Measurements from ENCODE around the gene MBLAC1.
A peak's percentile ranks its signal among the peaks of the same experiment; 100 is the strongest.

MBLAC1 gene

GRCh38 chr7:100159099-100159623, 32.4 kb downstream of the MBLAC1 start:
- Mint-ChIP-seq H3K4me3 (peak overlapping the region; percentile 79), H3K4me1 (ENCODE audit: low read depth) (peaks cover 38% of the 10 kb centered on the region), H3K9me3 (no peaks in the 10 kb centered on the region), H3K27me3 (ENCODE audit: low read depth) (no peaks in the 10 kb centered on the region), H3K36me3 (ENCODE audit: low read depth) (peaks cover 16% of the 10 kb centered on the region), H3K27ac (peak overlapping the region; percentile 77)

- Mint-ChIP-seq H3K36me3 (ENCODE audit: low read depth) (peaks cover 14% of the 10 kb centered on the region), H3K27ac (no peak overlapping the region), H3K4me1 (ENCODE audit: low read depth) (peaks cover 39% of the 10 kb centered on the region), H3K9me3 (no peaks in the 10 kb centered on the region), H3K4me3 (no peak overlapping the region), H3K27me3 (ENCODE audit: low read depth) (no peaks in the 10 kb centered on the region)
Observed at GRCh38 chr7:100160067-100160466, 33.3 kb downstream of the MBLAC1 start.

DNA sequence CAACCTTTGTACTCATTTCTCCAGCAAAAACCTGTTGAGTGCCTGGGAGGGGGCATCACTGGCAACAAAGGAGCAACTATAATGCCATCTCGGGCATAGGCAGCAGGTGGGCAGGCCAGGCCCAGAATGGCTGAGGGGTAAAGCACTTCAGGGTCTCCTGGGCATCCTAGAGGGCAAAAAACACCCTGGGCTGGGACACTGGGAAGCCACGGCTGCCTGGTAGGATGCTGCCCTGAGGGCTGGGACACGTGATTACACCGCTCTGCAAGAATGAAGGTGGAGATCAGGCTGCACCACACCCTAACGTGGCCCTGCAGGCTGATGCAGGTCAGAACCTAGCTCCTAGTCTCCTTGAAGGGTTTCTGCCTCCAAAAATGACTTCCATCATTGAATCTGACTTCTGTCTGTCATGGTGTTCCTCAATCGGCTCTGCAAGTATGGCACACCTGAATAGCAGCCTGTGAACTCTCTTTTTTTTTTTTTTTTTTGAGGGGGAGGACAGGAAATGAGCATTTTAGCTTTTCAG, 36.3 kb downstream of the MBLAC1 start:
- Mint-ChIP-seq H3K27me3 (ENCODE audit: low read depth) (peaks cover 8% of the 10 kb centered on the region), H3K27ac (peak overlapping the region; percentile 26), H3K4me3 (peak overlapping the region; percentile 45), H3K4me1 (ENCODE audit: low read depth) (peaks cover 52% of the 10 kb centered on the region), H3K36me3 (ENCODE audit: low read depth) (no peaks in the 10 kb centered on the region), H3K9me3 (no peaks in the 10 kb centered on the region)

- Mint-ChIP-seq H3K27me3 (ENCODE audit: low read depth) (peaks cover 16% of the 10 kb centered on the region), H3K36me3 (ENCODE audit: low read depth) (no peaks in the 10 kb centered on the region), H3K4me3 (no peak overlapping the region), H3K4me1 (ENCODE audit: low read depth) (peaks cover 58% of the 10 kb centered on the region), H3K9me3 (no peaks in the 10 kb centered on the region), H3K27ac (no peak overlapping the region)
Observed at GRCh38 chr7:100163871-100164270, 37.1 kb downstream of the MBLAC1 start.

DNA sequence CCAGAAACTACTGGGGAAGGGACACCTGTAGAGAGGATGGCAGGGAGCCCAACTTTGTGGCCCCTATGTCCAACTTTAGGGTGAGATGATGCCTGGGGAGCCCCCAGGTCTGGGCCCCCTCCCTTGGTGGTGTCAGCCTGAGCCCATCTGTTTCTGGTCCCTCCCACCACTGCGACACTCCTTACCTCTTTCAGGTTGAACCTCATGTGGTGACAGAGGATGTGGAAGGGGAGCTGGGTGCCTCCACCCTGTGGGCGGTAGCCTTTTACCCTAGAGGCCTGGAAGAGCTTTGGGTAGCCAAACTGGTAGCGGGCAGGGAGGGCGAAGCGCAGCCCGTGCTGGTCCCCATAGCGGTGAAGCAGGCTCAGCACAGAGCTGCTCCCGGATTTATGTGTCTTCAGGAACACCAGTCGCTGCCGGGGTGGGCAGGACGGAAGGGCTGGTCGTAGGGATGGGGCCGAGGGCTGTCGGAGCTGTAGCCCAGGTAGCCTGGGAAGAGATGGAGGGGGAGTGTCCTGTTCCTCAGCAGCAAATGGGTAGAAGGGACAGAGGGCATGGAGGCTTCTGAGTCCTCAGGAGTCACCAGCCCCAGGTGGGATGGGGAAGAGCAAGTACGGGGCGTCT, 39.7 kb downstream of the MBLAC1 start:
- peaks cover 71% of the 10 kb centered on the region for H3K4me1 Mint-ChIP-seq (ENCODE audit: low read depth)
- H3K27me3 Mint-ChIP-seq (ENCODE audit: low read depth): peaks cover 26% of the 10 kb centered on the region
- peaks cover 3% of the 10 kb centered on the region for H3K36me3 Mint-ChIP-seq (ENCODE audit: low read depth)
- H3K9me3 Mint-ChIP-seq: no peaks in the 10 kb centered on the region
- peak overlapping the region; percentile 64 for H3K4me3 Mint-ChIP-seq
- H3K27ac Mint-ChIP-seq: peak overlapping the region; percentile 66

DNA sequence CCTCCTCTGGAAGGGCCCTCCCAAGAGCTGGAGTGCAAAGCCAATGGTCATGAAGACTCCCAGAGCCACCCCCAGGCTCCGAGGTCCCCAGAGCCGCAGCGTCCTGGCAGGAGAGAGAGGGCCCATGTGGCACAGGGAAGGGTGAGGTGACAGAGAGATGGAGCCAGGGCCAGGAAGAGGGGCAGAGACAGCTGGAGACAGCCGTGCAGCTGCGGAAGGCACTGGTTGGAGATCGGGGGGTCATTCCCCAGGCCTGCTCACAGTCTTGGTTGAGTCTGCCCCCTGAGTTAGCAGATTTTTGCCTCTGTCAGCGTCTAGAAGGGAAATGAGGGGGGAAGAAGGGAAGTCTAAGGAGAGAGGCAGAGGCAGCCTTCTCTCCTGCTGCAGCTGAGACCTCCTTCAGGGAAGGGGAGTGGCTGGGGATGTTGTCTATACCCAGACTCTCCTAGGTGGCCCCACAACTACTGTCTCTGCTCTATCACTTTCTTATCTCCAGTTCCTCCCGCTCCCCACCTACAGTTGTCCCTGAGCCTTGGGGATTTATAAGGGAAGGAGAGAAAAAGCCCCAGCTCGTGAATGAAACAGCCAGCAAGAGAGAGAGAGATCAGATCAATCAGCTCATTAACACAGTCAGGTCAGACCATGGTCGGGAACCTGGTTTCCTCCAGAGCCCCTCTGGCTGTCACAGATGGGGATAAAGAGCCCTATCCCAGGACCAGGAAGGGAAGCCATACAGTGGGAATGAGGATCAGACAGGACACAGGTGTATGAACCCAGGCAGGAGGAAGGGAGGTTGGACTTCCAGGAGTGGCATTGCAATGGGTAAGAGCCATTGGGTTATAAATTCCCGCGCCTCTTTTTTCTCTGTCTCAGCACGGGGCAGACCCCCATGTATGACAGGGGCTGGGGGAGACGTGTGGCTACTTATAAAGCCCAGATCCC, 40.5 kb downstream of the MBLAC1 start:
- Mint-ChIP-seq H3K27me3 (ENCODE audit: low read depth) (peaks cover 30% of the 10 kb centered on the region), H3K4me3 (peak overlapping the region; percentile 64), H3K9me3 (no peaks in the 10 kb centered on the region), H3K4me1 (ENCODE audit: low read depth) (peaks cover 71% of the 10 kb centered on the region), H3K27ac (peak overlapping the region; percentile 26), H3K36me3 (ENCODE audit: low read depth) (peaks cover 3% of the 10 kb centered on the region)

DNA sequence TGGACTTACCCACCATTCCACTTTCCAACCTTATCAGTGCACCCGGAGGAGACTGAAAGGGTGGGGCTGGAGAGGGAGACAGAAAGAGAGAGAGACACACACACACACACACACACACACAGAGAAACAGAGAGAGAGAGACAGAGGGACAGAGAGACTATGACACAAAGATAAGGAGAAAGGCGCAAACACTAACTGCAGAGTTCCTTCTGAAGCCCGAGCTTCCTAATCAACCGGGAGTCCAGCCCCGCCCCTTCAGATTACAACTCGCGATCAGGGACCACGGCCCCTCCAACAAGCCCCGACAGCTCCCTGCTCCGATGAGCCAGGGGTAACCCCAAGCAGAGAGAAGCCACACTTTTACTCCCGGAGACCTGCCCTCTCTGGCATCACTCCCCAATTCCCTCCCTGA, 41.2 kb downstream of the MBLAC1 start:
- peak overlapping the region; percentile 36 for H3K27ac Mint-ChIP-seq

GRCh38 chr7:100169147-100169850, 42.5 kb downstream of the MBLAC1 start:
- peaks cover 3% of the 10 kb centered on the region for H3K36me3 Mint-ChIP-seq (ENCODE audit: low read depth)
- peak overlapping the region; percentile 53 for H3K27ac Mint-ChIP-seq
- peaks cover 30% of the 10 kb centered on the region for H3K27me3 Mint-ChIP-seq (ENCODE audit: low read depth)
- H3K4me3 Mint-ChIP-seq: peak overlapping the region; percentile 64
- no peaks in the 10 kb centered on the region for H3K9me3 Mint-ChIP-seq
- peaks cover 53% of the 10 kb centered on the region for H3K4me1 Mint-ChIP-seq (ENCODE audit: low read depth)

More for the DNA sequence above, 41.2 kb downstream of the MBLAC1 start:
- Mint-ChIP-seq H3K4me3 (peak overlapping the region; percentile 64), H3K9me3 (no peaks in the 10 kb centered on the region), H3K36me3 (ENCODE audit: low read depth) (peaks cover 3% of the 10 kb centered on the region), H3K27me3 (ENCODE audit: low read depth) (peaks cover 30% of the 10 kb centered on the region), H3K4me1 (ENCODE audit: low read depth) (peaks cover 67% of the 10 kb centered on the region)

DNA sequence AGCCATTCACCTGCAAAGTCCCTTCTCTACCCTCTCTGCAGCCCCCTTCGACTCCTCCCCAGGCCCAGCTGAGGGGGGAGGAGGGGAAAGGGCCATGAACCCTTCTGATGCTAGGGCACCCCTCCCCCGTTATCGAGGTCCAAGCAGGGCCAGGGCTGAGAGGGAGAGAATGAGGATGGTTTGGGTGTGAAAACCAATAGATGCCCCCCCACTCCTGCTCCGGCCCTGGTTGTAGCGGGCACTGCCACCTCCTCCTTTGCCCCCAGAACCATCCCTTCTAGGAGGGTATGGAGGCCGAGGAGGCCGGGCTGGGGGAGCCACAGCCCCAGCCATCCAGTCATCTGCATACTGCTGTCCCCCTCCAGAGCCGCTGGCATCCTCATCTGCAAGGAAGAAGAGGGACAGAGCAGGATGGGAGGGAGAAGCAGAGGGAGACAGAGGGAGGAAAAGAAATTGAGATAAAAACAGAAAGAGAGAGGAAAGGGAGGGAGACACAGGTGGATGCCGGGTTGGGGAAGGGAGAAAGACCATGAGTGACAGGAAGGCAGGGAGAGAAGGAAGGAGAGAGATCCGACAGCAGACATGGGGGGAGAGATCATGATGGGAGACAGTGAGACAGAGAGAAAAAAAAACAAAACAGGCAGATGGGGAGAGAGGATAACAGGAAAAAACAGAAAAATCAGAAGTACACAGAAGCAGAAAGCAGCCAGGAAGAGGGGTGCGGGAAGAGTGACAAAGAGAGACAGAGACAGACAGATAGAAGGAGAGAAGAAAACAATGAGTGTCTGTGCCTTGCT, 43.5 kb downstream of the MBLAC1 start:
- peak overlapping the region; percentile 8 for H3K27ac Mint-ChIP-seq
- H3K4me1 Mint-ChIP-seq (ENCODE audit: low read depth): peaks cover 54% of the 10 kb centered on the region
- peaks cover 37% of the 10 kb centered on the region for H3K27me3 Mint-ChIP-seq (ENCODE audit: low read depth)
- H3K36me3 Mint-ChIP-seq (ENCODE audit: low read depth): peaks cover 3% of the 10 kb centered on the region
- H3K9me3 Mint-ChIP-seq: no peaks in the 10 kb centered on the region
- H3K4me3 Mint-ChIP-seq: peak overlapping the region; percentile 70

GRCh38 chr7:100171087-100171681, 44.4 kb downstream of the MBLAC1 start:
- Mint-ChIP-seq H3K27ac (no peak overlapping the region), H3K9me3 (no peaks in the 10 kb centered on the region), H3K36me3 (ENCODE audit: low read depth) (peaks cover 3% of the 10 kb centered on the region), H3K27me3 (ENCODE audit: low read depth) (peaks cover 38% of the 10 kb centered on the region), H3K4me1 (ENCODE audit: low read depth) (peaks cover 48% of the 10 kb centered on the region), H3K4me3 (peak overlapping the region; percentile 11)

- peaks cover 38% of the 10 kb centered on the region for H3K27me3 Mint-ChIP-seq (ENCODE audit: low read depth)
- H3K9me3 Mint-ChIP-seq: no peaks in the 10 kb centered on the region
- H3K4me1 Mint-ChIP-seq (ENCODE audit: low read depth): peaks cover 49% of the 10 kb centered on the region
- H3K36me3 Mint-ChIP-seq (ENCODE audit: low read depth): peaks cover 3% of the 10 kb centered on the region
- no peak overlapping the region for H3K27ac Mint-ChIP-seq
- H3K4me3 Mint-ChIP-seq: peak overlapping the region; percentile 73
Observed at GRCh38 chr7:100171840-100172239, 45.1 kb downstream of the MBLAC1 start.

DNA sequence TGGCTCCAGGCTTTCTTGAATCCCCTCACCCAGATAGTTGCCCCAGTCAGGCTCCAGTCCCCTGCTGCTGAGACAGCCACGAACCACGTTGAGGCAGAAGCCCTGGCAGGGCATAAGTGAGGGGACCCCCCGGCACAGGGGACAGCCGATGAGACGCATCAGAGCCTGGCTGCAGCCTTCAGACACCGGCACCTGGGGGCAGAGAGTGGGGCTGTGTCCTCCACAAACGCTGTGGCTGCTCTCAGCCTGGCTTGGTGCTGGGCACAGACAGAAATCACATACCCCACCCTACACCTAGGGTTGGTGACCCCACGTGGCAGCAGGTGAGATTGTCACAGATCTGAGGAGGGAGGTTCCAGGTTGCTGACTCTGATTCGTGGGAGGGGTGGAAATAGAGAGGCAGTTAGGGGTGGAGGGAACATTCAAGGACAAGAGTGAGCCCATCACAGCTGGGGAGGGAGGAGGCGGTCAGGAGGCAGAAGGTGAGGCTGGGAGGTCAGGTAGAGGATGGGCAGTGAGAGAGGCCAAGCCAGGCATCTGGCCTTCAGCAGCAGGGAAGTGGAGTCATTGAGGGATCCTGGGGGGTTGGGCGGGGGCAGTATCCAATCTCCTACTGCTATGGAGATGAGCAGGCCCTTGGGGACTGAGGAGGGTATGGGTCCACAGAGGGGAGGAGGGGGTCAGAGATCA, 47.2 kb downstream of the MBLAC1 start:
- Mint-ChIP-seq H3K9me3 (no peaks in the 10 kb centered on the region), H3K36me3 (ENCODE audit: low read depth) (peaks cover 3% of the 10 kb centered on the region)

GRCh38 chr7:100174582-100174981, 47.8 kb downstream of the MBLAC1 start:
- Mint-ChIP-seq H3K27me3 (ENCODE audit: low read depth) (peaks cover 21% of the 10 kb centered on the region), H3K36me3 (ENCODE audit: low read depth) (peaks cover 3% of the 10 kb centered on the region), H3K27ac (no peak overlapping the region), H3K9me3 (no peaks in the 10 kb centered on the region), H3K4me1 (ENCODE audit: low read depth) (peaks cover 28% of the 10 kb centered on the region), H3K4me3 (peak overlapping the region; percentile 13)

More for the DNA sequence above, 47.2 kb downstream of the MBLAC1 start:
- peaks cover 21% of the 10 kb centered on the region for H3K27me3 Mint-ChIP-seq (ENCODE audit: low read depth)
- H3K4me1 Mint-ChIP-seq (ENCODE audit: low read depth): peaks cover 34% of the 10 kb centered on the region
- no peak overlapping the region for H3K27ac Mint-ChIP-seq
- no peak overlapping the region for H3K4me3 Mint-ChIP-seq
